ENCODE measurements around the gene EDEM1. TPM values are rescaled to one million over a fixed set of nuclear protein-coding genes. Genes with fewer than 3 reads are reported as not detected.
"Not testable (repeated sequence)": the region's sequence is repeated elsewhere in the genome, so short reads cannot be mapped to it uniquely, and the experiment has no call there.

EDEM1 gene
- total RNA-seq, 4 donors from 2014 or later: 48.1 to 127 (median 56.3) TPM

GRCh38 chr3:5143464-5143863 is 44.0 kb upstream of the EDEM1 start:
- H3K27ac ChIP-seq: no peak overlapping the region
- WGBS: 99% methylated on average over 4 of the region's 4 CpGs
- no peaks in the 10 kb centered on the region for H3K27me3 ChIP-seq
- H3K4me1 ChIP-seq: peaks cover 60% of the 10 kb centered on the region
- H3K4me3 ChIP-seq: no peak overlapping the region
- TF ChIP-seq POLR2AphosphoS5 (IDR thresholded peaks at IDR 0.05) (no peak), EP300 (IDR thresholded peaks at IDR 0.05) (no peak), POLR2A (IDR thresholded peaks at IDR 0.05) (no peak)
- TF ChIP-seq, protein P1, sequence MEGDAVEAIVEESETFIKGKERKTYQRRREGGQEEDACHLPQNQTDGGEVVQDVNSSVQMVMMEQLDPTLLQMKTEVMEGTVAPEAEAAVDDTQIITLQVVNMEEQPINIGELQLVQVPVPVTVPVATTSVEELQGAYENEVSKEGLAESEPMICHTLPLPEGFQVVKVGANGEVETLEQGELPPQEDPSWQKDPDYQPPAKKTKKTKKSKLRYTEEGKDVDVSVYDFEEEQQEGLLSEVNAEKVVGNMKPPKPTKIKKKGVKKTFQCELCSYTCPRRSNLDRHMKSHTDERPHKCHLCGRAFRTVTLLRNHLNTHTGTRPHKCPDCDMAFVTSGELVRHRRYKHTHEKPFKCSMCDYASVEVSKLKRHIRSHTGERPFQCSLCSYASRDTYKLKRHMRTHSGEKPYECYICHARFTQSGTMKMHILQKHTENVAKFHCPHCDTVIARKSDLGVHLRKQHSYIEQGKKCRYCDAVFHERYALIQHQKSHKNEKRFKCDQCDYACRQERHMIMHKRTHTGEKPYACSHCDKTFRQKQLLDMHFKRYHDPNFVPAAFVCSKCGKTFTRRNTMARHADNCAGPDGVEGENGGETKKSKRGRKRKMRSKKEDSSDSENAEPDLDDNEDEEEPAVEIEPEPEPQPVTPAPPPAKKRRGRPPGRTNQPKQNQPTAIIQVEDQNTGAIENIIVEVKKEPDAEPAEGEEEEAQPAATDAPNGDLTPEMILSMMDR (IDR thresholded peaks at IDR 0.05): no peak
- no peak for DNase-seq (ENCODE audit: low spot score in 2 of 2)
- H3K36me3 ChIP-seq: no peaks in the 10 kb centered on the region
- no peaks in the 10 kb centered on the region for H3K9me3 ChIP-seq

DNA sequence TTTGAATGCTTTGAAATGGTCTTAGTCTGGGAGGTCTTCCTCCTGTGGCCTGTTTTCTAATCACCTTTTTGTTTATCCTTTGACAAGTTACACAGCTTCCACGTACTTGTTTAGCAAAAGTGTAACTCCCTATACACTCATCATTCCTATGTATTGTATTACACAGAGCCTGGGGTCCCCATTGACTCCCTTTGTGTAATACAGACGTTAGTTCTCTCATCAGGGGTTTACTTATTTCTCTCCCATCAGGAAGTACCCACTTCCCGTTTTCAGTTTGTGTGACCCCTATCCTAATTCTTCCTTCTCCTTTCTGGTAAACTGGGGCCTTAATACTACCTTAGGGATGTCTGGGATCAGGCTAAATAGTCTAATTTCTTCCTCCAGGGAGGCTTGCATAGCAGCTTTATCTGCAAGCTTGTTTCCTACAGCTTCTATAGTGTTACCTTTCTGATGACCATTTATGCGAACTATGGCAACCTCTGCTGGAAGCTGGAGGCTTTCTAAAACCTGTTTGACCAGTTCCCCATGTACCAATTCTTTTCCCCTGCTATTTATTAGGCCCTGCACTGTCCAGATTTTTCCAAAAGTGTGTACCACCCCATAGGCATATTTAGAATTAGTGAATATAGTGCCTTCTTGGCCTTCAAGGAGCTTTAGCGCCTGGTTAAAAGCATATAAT is 43.1 kb upstream of the EDEM1 start:
- TF ChIP-seq, protein P1 (IDR thresholded peaks at IDR 0.05): no peak
- TF ChIP-seq POLR2AphosphoS5 (IDR thresholded peaks at IDR 0.05) (no peak), POLR2A (IDR thresholded peaks at IDR 0.05) (no peak), EP300 (IDR thresholded peaks at IDR 0.05) (no peak)
- DNase-seq (ENCODE audit: low spot score in 2 of 2): no peak
- no peak overlapping the region for H3K27ac ChIP-seq
- no peak overlapping the region for H3K4me3 ChIP-seq
- no peaks in the 10 kb centered on the region for H3K36me3 ChIP-seq
- peaks cover 55% of the 10 kb centered on the region for H3K4me1 ChIP-seq
- WGBS: 78% methylated on average over 5 of the region's 5 CpGs
- no peaks in the 10 kb centered on the region for H3K27me3 ChIP-seq
- H3K9me3 ChIP-seq: no peaks in the 10 kb centered on the region

- 90% methylated on average over 5 of the region's 5 CpGs for WGBS
- TF ChIP-seq, protein P1 (IDR thresholded peaks at IDR 0.05): no peak
- TF ChIP-seq POLR2AphosphoS5 (IDR thresholded peaks at IDR 0.05) (no peak), POLR2A (IDR thresholded peaks at IDR 0.05) (no peak), EP300 (IDR thresholded peaks at IDR 0.05) (no peak)
- no peaks in the 10 kb centered on the region for H3K9me3 ChIP-seq
- peaks cover 48% of the 10 kb centered on the region for H3K4me1 ChIP-seq
- H3K27me3 ChIP-seq: no peaks in the 10 kb centered on the region
- H3K27ac ChIP-seq: no peak overlapping the region
- DNase-seq (ENCODE audit: low spot score in 2 of 2): no peak
- no peak overlapping the region for H3K4me3 ChIP-seq
- H3K36me3 ChIP-seq: no peaks in the 10 kb centered on the region
Observed at GRCh38 chr3:5145120-5145519, 42.4 kb upstream of the EDEM1 start.

DNA sequence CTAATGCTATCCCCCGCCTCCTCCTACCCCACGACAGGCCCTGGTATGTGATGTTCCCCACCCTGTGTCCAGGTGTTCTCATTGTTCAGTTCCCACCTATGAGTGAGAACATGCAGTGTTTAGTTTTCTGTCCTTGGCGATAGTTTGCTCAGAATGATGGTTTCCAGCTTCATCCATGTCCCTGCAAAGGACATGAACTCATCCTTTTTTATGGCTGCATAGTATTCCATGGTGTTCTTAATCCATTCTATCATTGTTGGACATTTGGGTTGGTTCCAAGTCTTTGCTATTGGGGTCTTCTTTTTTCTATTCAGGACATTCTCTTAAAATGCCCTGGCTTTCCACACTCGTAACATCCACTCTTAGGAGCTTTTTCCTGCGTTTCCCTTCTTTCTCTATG is 40.4 kb upstream of the EDEM1 start:
- H3K36me3 ChIP-seq; H3K27me3 ChIP-seq; H3K27ac ChIP-seq; DNase-seq (ENCODE audit: low spot score in 2 of 2); H3K4me3 ChIP-seq; H3K9me3 ChIP-seq: not testable (repeated sequence)
- 99% methylated on average over 5 of the region's 5 CpGs for WGBS
- peaks cover 38% of the 10 kb centered on the region for H3K4me1 ChIP-seq

DNA sequence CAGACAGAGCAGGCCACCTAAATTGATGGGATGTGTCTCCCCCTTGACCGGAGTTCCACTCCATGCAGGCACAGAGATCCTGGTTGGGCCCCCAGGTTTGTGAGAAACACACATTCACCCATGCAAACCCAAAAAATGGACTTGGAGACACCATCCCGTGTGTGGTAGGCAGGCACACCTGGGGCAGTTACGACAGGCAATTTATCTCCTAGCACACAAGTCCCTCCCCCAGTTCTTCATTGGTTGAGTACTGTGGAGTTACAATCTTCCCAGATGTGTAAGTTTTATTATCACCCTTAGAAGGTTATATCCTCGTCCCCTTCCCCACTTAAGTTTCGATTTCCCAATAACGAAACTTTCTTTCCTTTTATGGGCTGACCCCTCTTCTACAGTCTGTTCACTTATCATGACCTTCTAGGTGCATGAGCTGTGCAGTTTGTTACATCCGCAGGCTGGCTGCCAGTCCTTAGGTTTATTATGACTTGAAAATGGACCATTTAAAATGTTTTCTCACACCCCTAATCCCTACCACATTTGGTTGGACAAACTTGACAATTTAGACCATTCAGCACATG is 38.1 kb upstream of the EDEM1 start:
- peaks cover 25% of the 10 kb centered on the region for H3K4me1 ChIP-seq
- H3K27ac ChIP-seq: no peak overlapping the region
- DNase-seq (ENCODE audit: low spot score in 2 of 2): no peak

More for the DNA sequence above, 38.1 kb upstream of the EDEM1 start:
- Histone ChIP-seq H3K27me3 (no peaks in the 10 kb centered on the region), H3K9me3 (no peaks in the 10 kb centered on the region), H3K4me3 (no peak overlapping the region), H3K36me3 (no peaks in the 10 kb centered on the region)
- TF ChIP-seq EP300 (IDR thresholded peaks at IDR 0.05) (no peak), POLR2A (IDR thresholded peaks at IDR 0.05) (no peak), POLR2AphosphoS5 (IDR thresholded peaks at IDR 0.05) (no peak)
- TF ChIP-seq, protein P1 (IDR thresholded peaks at IDR 0.05): no peak
- WGBS: 88% methylated on average over 7 of the region's 7 CpGs
